Breast epithelium (tissue), 3 donors: ENCODE data around the gene HOATZ.

Experiments used
- CTCF ChIP-seq, 3 donors: fragments of 450-650 bp; IDR thresholded peaks; one replicate each; pipeline ENCODE4 v1.5.1; 2016 to 2017; ENCODE audit warnings: antibody characterized with exemption in 3 of 3, mild to moderate bottlenecking in 3 of 3, moderate library complexity in 3 of 3
- POLR2A ChIP-seq: fragments of 450-650 bp; IDR thresholded peaks from one replicate; pipeline ENCODE4 v1.6.1; 2016; ENCODE audit warnings: antibody characterized with exemption, mild to moderate bottlenecking, moderate library complexity
- POLR2AphosphoS5 ChIP-seq, 3 donors: sonication (generic); formaldehyde crosslinking; IDR thresholded peaks; one replicate each; pipeline ENCODE4 v1.6.1; 2017; ENCODE audit warnings: antibody characterized with exemption in 3 of 3

- TF ChIP-seq CTCF (IDR thresholded peaks at IDR 0.05) (no peak), POLR2A (no peak), POLR2AphosphoS5 (IDR thresholded peaks at IDR 0.05) (no peak)
These were observed 40.0 kb downstream of the HOATZ start for GRCh38 chr11:111554532-111554931.
